ENCODE results near the gene PRRC2A.

Gene PRRC2A

DNA sequence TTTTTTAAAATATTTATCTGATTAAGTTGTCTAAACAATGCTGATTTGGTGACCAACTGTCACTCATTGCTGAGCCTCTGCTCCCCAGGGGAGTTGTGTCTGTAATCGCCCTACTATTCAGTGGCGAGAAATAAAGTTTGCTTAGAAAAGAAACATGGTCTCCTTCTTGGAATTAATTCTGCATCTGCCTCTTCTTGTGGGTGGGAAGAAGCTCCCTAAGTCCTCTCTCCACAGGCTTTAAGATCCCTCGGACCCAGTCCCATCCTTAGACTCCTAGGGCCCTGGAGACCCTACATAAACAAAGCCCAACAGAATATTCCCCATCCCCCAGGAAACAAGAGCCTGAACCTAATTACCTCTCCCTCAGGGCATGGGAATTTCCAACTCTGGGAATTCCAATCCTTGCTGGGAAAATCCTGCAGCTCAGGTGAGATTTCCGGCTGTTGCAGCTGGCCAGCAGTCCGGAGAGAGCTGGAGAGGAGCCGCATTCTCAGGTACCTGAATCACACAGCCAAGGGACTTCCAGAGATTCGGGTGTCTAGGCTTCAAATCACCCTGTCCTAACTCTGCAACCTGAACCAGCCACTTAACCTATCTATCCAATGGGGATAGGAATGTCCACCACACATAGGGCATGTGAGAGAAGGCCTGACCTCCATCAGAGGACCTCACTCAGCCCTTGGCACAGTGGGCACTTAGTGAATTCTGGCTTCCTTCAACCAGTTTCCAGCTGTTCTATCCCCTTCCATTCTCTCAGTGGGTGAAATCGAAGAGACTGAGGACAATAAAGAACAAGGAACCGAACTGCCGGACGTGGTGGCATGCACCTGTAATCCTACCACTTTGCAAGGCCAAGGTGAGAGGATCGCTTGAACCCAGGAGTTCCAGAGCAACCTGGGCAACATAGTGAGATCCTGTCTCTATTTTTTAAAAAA is 42.1 kb upstream of the PRRC2A start:
- no peaks in the 10 kb centered on the region for H3K9me3 ChIP-seq (ENCODE audit: control insufficient read depth in 2 of 2, low read length in 2 of 2)
- no peak overlapping the region for H3K27ac ChIP-seq (ENCODE audit: low read depth in 2 of 2, low read length in 2 of 2)
- H3K27me3 ChIP-seq (ENCODE audit: control insufficient read depth in 2 of 2, insufficient read depth in 2 of 2, low read length in 2 of 2), result peaks cover 7 to 14% of the 10 kb centered on the region in 2 donors
- H3K9ac ChIP-seq (ENCODE audit: low read depth in 1 of 2, low read length in 2 of 2), result no peak overlapping the region
- H3K36me3 ChIP-seq (ENCODE audit: control insufficient read depth in 2 of 2, insufficient read depth in 2 of 2, low read length in 2 of 2), result no peaks in the 10 kb centered on the region
- H3K4me1 ChIP-seq (ENCODE audit: control insufficient read depth in 2 of 2, insufficient read depth in 2 of 2, low read length in 2 of 2), result peaks cover 12 to 13% of the 10 kb centered on the region in 2 donors
- H3K4me3 ChIP-seq (ENCODE audit: low read length in 2 of 2), result no peak overlapping the region

DNA sequence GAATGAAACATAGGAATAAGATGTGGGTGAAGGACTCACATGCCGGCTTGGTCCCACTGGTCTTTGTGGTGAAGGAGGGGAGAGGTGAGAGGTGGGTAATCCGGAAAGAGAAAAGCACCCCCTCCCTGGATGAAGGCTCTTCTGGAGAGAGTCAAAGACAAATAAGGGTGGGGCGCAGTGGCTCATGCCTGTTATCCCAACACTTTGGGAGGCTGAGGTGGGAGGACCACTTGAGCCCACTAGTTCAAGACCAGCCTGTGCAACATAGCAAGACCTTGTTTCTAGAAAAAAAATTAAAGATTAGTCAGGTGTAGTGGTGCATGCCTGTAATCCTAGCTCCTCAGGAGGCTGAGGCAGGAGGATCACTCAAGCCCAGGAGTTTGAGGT is 41.4 kb upstream of the PRRC2A start:
- H3K27me3 ChIP-seq (ENCODE audit: control insufficient read depth in 2 of 2, insufficient read depth in 2 of 2, low read length in 2 of 2), result peaks cover 7 to 14% of the 10 kb centered on the region in 2 donors
- H3K9ac ChIP-seq (ENCODE audit: low read depth in 1 of 2, low read length in 2 of 2), result no peak overlapping the region
- no peaks in the 10 kb centered on the region for H3K9me3 ChIP-seq (ENCODE audit: control insufficient read depth in 2 of 2, low read length in 2 of 2)
- H3K4me1 ChIP-seq (ENCODE audit: control insufficient read depth in 2 of 2, insufficient read depth in 2 of 2, low read length in 2 of 2), result peaks cover 12 to 13% of the 10 kb centered on the region in 2 donors
- no peak overlapping the region for H3K4me3 ChIP-seq (ENCODE audit: low read length in 2 of 2)
- H3K36me3 ChIP-seq (ENCODE audit: control insufficient read depth in 2 of 2, insufficient read depth in 2 of 2, low read length in 2 of 2), result no peaks in the 10 kb centered on the region
- no peak overlapping the region for H3K27ac ChIP-seq (ENCODE audit: low read depth in 2 of 2, low read length in 2 of 2)

DNA sequence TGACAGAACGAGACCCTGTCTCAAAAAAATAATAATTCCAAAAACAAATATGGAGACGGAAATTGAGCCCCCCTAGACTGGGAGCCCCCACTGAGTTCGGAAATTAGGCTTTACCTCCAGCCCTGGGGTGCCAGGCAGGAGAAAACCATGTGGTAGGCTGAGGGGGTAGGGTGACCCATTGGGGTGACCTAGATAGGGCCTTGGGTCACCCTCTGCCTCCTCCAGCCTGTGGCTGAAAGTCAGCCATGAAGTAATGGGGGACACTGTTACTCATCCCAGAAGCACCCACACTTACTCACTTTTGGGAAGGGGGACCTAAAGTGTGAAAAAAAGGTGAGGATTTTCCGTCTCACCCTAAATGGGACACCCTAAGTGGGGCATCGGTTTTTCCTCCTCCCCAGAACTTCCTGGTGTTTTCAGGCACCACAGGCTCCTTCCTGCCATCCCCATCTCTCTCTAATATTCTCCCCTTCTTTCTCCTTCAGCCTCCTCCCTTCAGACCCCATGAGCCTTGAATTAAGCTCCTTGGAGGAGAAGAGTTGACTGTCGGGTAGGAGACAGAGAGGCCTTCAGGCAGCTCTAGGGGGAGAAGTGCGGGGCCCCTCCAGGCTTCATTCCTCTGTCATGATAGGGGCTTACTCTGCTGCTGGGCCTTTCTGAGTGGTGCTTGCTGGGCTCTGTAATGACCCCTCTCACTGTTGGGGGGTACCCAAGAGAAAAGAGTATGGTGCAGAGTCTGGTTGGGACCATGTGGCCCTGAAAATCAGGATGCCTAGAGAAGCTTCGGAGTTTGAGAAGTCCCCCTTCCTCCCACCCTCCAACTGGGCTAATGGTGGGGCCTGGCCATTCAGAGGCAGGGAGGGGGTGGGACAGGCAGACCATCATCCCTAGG is 40.7 kb upstream of the PRRC2A start:
- Histone ChIP-seq H3K27ac (ENCODE audit: low read depth in 2 of 2, low read length in 2 of 2) (peak overlapping the region in 1 of 2 donors; percentile 79), H3K36me3 (ENCODE audit: control insufficient read depth in 2 of 2, insufficient read depth in 2 of 2, low read length in 2 of 2) (no peaks in the 10 kb centered on the region), H3K4me3 (ENCODE audit: low read length in 2 of 2) (peak overlapping the region; percentile 83 to 93)

DNA sequence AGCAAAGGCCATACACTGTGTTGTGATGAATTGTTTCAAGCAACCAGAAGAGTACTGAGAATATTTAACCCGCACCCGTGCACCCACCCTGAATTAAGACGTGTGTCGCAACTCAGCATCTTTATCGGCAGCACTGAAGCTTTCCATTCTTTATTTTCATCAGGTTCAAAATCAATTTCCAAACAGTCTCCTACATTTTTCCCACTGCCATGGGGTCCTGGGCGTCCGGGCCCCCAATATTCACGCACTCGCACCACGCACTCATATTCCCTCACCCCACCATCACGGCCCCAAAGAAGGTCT is 40.1 kb upstream of the PRRC2A start:
- no peaks in the 10 kb centered on the region for H3K9me3 ChIP-seq (ENCODE audit: control insufficient read depth in 2 of 2, low read length in 2 of 2)
- H3K4me3 ChIP-seq (ENCODE audit: low read length in 2 of 2), result peak overlapping the region; percentile 83 to 93
- no peaks in the 10 kb centered on the region for H3K36me3 ChIP-seq (ENCODE audit: control insufficient read depth in 2 of 2, insufficient read depth in 2 of 2, low read length in 2 of 2)
- H3K27me3 ChIP-seq (ENCODE audit: control insufficient read depth in 2 of 2, insufficient read depth in 2 of 2, low read length in 2 of 2), result peaks cover 7 to 14% of the 10 kb centered on the region in 2 donors
- H3K4me1 ChIP-seq (ENCODE audit: control insufficient read depth in 2 of 2, insufficient read depth in 2 of 2, low read length in 2 of 2), result peaks cover 9 to 10% of the 10 kb centered on the region in 2 donors
- peak overlapping the region; percentile 56 to 89 for H3K9ac ChIP-seq (ENCODE audit: low read depth in 1 of 2, low read length in 2 of 2)
- H3K27ac ChIP-seq (ENCODE audit: low read depth in 2 of 2, low read length in 2 of 2), result peak overlapping the region in 1 of 2 donors; percentile 79

More for the DNA sequence above, 40.7 kb upstream of the PRRC2A start:
- peaks cover 8 to 12% of the 10 kb centered on the region in 2 donors for H3K4me1 ChIP-seq (ENCODE audit: control insufficient read depth in 2 of 2, insufficient read depth in 2 of 2, low read length in 2 of 2)
- H3K27me3 ChIP-seq (ENCODE audit: control insufficient read depth in 2 of 2, insufficient read depth in 2 of 2, low read length in 2 of 2), result peaks cover 7 to 14% of the 10 kb centered on the region in 2 donors
- H3K9me3 ChIP-seq (ENCODE audit: control insufficient read depth in 2 of 2, low read length in 2 of 2), result no peaks in the 10 kb centered on the region
- H3K9ac ChIP-seq (ENCODE audit: low read depth in 1 of 2, low read length in 2 of 2), result peak overlapping the region; percentile 56 to 89

DNA sequence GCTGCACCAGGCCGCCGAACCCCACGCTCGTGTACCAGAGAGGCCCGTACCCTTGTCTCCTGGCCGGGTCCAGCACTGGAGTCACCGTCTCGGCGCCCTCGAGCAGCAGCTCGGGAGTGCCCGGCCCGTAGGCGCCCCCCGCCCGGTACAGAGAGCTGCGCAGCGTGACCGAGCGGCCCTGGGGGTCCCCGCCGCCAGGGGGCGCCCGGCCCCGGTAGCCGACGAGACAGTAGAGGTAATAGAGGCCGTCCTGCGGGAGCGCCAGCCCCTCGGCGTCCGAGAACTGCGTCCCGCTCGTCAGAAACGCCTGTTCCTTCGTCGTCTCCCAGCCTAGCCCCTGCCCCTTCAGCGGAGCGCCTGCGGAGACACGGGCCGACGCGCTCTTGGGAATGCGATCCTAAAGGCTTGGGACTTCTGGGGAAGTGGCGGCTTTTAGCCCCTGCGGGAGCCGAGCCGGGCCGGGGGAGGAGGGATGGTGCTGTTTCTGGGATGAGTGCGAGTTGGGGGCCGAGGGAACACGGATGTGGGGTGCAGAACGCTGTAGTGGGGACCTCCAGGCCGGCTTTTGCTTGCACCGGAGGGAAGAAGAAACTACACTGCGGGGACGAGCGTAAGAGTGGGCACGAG is 39.6 kb upstream of the PRRC2A start:
- Histone ChIP-seq H3K9me3 (ENCODE audit: control insufficient read depth in 2 of 2, low read length in 2 of 2) (no peaks in the 10 kb centered on the region), H3K36me3 (ENCODE audit: control insufficient read depth in 2 of 2, insufficient read depth in 2 of 2, low read length in 2 of 2) (no peaks in the 10 kb centered on the region), H3K27me3 (ENCODE audit: control insufficient read depth in 2 of 2, insufficient read depth in 2 of 2, low read length in 2 of 2) (peaks cover 7 to 14% of the 10 kb centered on the region in 2 donors), H3K4me3 (ENCODE audit: low read length in 2 of 2) (peak overlapping the region; percentile 83 to 93), H3K4me1 (ENCODE audit: control insufficient read depth in 2 of 2, insufficient read depth in 2 of 2, low read length in 2 of 2) (peaks cover 9 to 13% of the 10 kb centered on the region in 2 donors), H3K9ac (ENCODE audit: low read depth in 1 of 2, low read length in 2 of 2) (peak overlapping the region; percentile 78 to 89), H3K27ac (ENCODE audit: low read depth in 2 of 2, low read length in 2 of 2) (peak overlapping the region; percentile 73 to 79)

DNA sequence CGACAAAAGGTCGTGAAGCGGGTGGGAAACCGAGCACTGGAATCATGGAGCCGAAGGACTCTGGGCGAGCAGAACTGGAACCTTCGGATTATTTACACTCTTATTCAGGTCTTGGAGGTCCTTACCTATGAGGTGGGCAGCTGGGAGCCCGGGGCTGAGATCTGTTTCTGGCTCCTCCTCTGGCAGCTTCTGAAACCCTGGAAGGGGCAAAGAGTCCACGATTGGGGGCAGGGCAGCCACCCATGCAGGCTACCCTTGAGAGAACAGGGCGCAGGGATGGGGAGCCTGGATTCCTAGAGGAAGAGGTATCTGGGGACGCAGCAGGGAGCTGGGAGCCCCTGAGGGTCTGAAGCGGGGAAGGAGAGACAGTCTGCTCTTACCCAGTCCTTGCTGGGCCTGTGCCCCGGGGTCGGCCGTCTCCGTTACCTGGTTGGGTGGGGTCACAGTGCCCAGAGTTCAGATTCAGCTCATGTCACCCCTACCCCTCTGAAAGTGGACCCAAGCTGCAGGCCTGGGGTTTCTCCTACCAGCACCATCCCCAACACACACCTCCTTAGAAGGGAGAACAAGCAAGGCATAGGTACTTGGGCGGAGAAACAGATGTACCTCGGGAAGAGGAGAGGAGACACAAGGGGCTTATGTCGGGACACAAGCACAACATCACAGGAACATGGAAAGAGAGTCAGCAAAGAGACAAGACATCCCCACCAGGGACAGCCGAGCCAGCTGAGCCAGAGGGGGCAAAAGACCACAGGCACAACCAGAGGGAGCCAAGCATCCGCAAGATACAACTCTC is 38.9 kb upstream of the PRRC2A start:
- H3K9me3 ChIP-seq (ENCODE audit: control insufficient read depth in 2 of 2, low read length in 2 of 2), result no peaks in the 10 kb centered on the region
- peak overlapping the region; percentile 83 to 93 for H3K4me3 ChIP-seq (ENCODE audit: low read length in 2 of 2)
- H3K27ac ChIP-seq (ENCODE audit: low read depth in 2 of 2, low read length in 2 of 2), result peak overlapping the region; percentile 73 to 79
- H3K27me3 ChIP-seq (ENCODE audit: control insufficient read depth in 2 of 2, insufficient read depth in 2 of 2, low read length in 2 of 2), result peaks cover 7 to 14% of the 10 kb centered on the region in 2 donors
- H3K9ac ChIP-seq (ENCODE audit: low read depth in 1 of 2, low read length in 2 of 2), result peak overlapping the region; percentile 78 to 89
- peaks cover 9 to 13% of the 10 kb centered on the region in 2 donors for H3K4me1 ChIP-seq (ENCODE audit: control insufficient read depth in 2 of 2, insufficient read depth in 2 of 2, low read length in 2 of 2)
- no peaks in the 10 kb centered on the region for H3K36me3 ChIP-seq (ENCODE audit: control insufficient read depth in 2 of 2, insufficient read depth in 2 of 2, low read length in 2 of 2)

DNA sequence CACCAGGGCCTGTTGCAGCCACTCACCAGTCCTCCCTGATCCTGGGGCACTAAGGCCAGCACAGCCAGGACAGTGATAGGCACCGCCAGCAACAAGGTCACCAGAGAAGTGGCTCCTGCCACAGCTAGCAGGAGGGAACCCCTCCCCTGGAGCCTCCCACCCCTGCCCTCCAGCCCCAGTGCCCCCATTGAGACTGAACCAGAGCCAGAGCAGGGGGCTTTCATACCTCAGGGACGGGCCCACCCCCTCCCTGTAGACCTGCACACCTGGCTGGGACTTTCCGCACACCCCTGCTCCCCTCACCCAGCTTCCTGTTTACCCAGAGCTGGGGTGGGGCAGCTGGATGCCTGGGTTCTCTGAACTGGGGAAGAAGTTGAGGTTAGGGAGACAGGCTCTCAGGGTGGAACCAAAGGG is 38.3 kb upstream of the PRRC2A start, which contains the start of gene LTB:
LTB (minus strand) TSS at position 195 of the 414 bp plus-strand sequence; CDS start at position 188, 7 bp downstream.
- Histone ChIP-seq H3K9me3 (ENCODE audit: control insufficient read depth in 2 of 2, low read length in 2 of 2) (no peaks in the 10 kb centered on the region), H3K4me1 (ENCODE audit: control insufficient read depth in 2 of 2, insufficient read depth in 2 of 2, low read length in 2 of 2) (peaks cover 9 to 14% of the 10 kb centered on the region in 2 donors), H3K27me3 (ENCODE audit: control insufficient read depth in 2 of 2, insufficient read depth in 2 of 2, low read length in 2 of 2) (peaks cover 7 to 14% of the 10 kb centered on the region in 2 donors), H3K9ac (ENCODE audit: low read depth in 1 of 2, low read length in 2 of 2) (peak within 1 kb of the TSS; percentile 78 to 89), H3K36me3 (ENCODE audit: control insufficient read depth in 2 of 2, insufficient read depth in 2 of 2, low read length in 2 of 2) (no peaks in the 10 kb centered on the region), H3K27ac (ENCODE audit: low read depth in 2 of 2, low read length in 2 of 2) (peak within 1 kb of the TSS; percentile 73 to 79), H3K4me3 (ENCODE audit: low read length in 2 of 2) (peak within 1 kb of the TSS; percentile 83 to 93)

DNA sequence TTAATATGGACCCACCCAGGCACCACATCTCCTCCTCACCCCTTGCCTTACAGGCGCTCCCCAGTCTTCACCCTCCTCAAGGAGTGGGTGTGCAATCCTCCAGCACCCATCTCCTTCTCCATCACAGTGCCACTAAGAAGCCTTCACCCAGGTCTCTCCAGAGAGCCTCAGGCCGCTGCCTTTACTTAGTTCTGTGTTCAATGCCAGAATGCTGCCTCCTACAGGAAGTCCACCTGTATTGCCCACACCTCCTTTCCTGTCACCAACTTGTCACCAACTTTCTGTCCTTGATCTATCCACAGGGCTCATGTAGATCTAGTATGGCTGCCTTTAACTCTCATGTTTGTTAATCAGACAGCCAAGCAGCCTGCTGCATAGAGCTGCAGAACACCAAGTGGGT is 35.0 kb upstream of the PRRC2A start:
- H3K36me3 ChIP-seq (ENCODE audit: control insufficient read depth in 2 of 2, insufficient read depth in 2 of 2, low read length in 2 of 2), result no peaks in the 10 kb centered on the region
- no peak overlapping the region for H3K4me3 ChIP-seq (ENCODE audit: low read length in 2 of 2)
- no peak overlapping the region for H3K9ac ChIP-seq (ENCODE audit: low read depth in 1 of 2, low read length in 2 of 2)
- H3K9me3 ChIP-seq (ENCODE audit: control insufficient read depth in 2 of 2, low read length in 2 of 2), result no peaks in the 10 kb centered on the region
- peaks cover 8 to 12% of the 10 kb centered on the region in 2 donors for H3K4me1 ChIP-seq (ENCODE audit: control insufficient read depth in 2 of 2, insufficient read depth in 2 of 2, low read length in 2 of 2)
- peak overlapping the region; percentile 6 to 72 for H3K27ac ChIP-seq (ENCODE audit: low read depth in 2 of 2, low read length in 2 of 2)
- peaks cover 2 to 14% of the 10 kb centered on the region in 2 donors for H3K27me3 ChIP-seq (ENCODE audit: control insufficient read depth in 2 of 2, insufficient read depth in 2 of 2, low read length in 2 of 2)

DNA sequence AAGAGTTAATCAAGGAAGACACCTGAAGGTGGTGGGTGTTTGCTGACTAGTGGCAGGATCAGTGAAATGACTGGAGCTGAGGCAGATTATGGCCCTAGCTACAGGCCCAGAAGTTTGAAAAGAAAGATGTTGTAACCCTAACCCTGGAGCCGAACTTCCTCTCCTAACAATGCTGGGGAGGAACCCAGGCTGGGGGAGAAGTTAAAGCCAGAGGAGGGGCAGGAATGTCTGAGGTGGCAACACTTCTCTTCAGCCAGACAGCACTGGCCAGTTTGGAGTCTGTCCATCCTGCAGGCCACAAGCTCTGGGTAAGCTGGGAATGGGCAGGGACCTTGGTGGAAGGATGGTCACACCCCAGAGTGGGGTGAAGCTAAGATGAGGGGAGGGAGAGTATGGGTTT is 34.5 kb upstream of the PRRC2A start, which contains the start of gene LST1:
LST1 (plus strand) TSS at position 270 of the 400 bp plus-strand sequence. CDS start 1,023 bp downstream, outside the sequence.
- Histone ChIP-seq H3K9ac (ENCODE audit: low read depth in 1 of 2, low read length in 2 of 2) (no peak within 1 kb of the TSS), H3K27ac (ENCODE audit: low read depth in 2 of 2, low read length in 2 of 2) (peak within 1 kb of the TSS; percentile 21 to 72), H3K27me3 (ENCODE audit: control insufficient read depth in 2 of 2, insufficient read depth in 2 of 2, low read length in 2 of 2) (peaks cover 2 to 13% of the 10 kb centered on the region in 2 donors), H3K36me3 (ENCODE audit: control insufficient read depth in 2 of 2, insufficient read depth in 2 of 2, low read length in 2 of 2) (no peaks in the 10 kb centered on the region), H3K4me3 (ENCODE audit: low read length in 2 of 2) (peak within 1 kb of the TSS; percentile 13 to 55), H3K9me3 (ENCODE audit: control insufficient read depth in 2 of 2, low read length in 2 of 2) (no peaks in the 10 kb centered on the region), H3K4me1 (ENCODE audit: control insufficient read depth in 2 of 2, insufficient read depth in 2 of 2, low read length in 2 of 2) (peaks cover 4 to 10% of the 10 kb centered on the region in 2 donors)
